NCI-H1105 treated with DMSO at 0.1 percent for 48 hours (cell line): ENCODE measurements around the gene SHC2.
"Not testable (repeated sequence)": the region's sequence is repeated elsewhere in the genome, so short reads cannot be mapped to it uniquely, and the experiment has no call there.

Source experiments
- DNase-seq: peaks from one replicate; lab custom pipeline; 2025; lab: John Stamatoyannopoulos, UW

The SHC2 gene

DNA sequence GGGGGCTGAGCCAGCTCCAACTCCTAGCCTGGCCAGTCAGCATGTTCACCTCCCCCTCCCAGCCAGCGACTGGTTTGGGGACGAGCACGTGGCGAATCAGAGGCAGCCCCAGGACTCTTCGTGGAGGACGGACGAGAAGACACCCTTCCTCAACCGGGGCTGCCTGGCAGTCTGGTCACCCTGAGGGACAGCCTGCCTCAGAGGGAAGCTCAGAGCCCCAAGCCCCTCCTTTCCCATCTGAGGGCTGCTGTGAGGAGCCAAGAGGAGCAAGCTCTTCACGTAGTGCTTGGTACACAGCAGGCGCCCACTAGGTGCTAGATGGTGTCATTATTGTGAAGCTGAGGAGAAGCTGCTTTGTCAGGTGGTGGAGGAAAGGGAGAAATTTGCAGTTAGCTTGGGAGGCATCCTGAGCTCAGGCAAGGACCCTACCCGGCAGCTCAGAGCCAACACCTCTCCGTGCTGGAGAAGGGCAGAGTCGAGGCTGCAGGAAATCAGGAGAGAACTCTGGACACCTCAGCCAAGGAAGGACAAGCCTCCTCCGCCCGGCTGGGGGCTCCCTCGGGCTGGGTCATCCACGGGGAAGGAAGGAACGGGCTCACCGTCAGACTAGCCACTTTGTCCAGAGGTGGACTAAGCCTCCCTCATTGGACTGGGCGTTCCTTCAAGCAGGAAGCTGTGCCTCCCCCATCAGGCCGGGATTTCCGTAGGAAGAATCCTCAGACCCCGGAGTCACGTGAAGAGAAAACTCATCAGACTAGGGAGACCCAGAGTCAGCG, 37.0 kb downstream of the SHC2 start:
- no peak for DNase-seq

DNA sequence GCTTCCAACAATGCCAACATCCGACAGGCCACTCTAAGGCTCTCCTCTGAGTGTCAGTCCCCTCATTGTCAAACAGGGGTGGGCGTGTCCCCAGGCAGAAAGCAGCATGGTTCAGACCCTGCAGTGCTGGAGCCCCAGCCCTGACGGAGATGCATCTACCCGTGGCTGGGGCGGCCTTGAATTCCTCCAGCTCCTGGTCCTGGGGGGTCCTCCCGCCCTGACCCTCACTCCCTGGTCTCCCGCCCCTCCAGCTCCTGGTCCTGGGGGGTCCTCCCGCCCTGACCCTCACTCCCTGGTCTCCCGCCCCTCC, 38.0 kb downstream of the SHC2 start:
- DNase-seq, result not testable (repeated sequence)

DNA sequence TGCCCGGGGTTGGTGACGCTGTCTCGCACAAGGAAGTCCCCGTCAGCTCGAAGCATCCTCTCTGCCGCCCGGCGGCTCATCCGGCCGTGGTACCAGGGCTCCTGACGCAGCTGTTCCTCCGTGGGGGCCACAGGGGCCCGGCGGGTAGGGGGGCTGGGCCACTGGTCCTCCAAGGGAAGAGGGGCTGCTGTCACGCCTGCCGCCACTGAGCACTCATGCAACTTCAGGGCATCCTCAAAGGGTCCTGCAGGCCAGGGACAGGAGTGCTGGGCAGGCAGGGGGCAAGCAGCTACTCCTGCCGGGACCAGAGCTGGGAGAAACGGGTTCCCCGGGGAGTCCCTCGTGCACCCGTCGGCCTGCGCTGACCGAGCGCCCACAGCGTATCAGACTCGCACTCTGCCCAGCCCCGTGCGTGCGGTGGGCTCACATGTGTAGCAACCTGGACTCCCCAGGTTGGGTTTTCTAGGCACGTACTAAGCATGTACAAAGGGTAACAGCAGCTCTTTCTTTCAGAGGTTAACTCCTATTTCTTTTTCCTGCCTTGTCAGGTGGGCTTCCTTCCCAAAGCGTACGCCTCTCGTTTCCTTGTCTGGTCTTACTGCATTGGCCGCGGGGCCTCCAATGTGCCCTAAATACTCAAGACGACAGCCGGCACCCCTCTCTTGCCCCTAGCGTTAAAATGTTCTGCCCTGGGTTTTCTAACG, 38.5 kb downstream of the SHC2 start:
- DNase-seq, result no peak

DNA sequence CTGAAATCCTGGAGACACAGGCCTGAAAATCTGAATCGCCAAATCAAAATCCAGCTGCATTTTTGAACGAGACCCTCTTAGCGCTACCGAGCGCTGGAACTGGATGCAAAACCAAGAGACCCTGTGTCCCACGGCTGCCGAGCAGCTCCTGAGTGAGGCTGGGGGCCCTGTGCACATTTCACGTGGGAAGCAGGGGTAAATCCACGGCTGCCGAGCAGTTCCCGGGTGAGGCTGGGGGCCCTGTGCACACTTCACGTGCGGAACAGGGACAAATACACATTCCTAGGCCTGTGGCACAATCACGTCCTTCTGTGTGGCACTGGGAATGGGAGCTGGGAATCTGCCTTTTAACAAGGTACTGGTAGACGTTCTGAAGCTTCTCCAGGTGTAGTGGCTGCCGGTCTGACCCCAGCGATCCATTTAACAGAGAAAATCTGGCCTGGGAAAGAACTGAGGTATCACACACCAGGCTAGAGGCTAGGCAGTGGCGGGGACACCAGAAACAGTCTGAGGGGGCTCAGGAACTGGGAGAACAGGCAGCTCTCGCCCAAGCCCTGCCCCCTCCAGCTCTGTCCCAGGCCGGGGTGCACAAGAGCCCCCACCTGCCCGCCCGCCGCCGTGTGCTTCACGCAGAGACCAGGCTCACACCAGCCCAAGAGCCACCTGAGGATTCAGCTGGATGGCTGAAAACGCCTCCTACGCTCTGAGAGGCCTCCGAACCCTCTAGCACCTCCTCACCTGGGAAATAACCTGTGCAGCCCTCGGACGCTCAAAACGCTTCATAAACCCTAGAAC, 40.9 kb downstream of the SHC2 start:
- DNase-seq, result no peak

DNA sequence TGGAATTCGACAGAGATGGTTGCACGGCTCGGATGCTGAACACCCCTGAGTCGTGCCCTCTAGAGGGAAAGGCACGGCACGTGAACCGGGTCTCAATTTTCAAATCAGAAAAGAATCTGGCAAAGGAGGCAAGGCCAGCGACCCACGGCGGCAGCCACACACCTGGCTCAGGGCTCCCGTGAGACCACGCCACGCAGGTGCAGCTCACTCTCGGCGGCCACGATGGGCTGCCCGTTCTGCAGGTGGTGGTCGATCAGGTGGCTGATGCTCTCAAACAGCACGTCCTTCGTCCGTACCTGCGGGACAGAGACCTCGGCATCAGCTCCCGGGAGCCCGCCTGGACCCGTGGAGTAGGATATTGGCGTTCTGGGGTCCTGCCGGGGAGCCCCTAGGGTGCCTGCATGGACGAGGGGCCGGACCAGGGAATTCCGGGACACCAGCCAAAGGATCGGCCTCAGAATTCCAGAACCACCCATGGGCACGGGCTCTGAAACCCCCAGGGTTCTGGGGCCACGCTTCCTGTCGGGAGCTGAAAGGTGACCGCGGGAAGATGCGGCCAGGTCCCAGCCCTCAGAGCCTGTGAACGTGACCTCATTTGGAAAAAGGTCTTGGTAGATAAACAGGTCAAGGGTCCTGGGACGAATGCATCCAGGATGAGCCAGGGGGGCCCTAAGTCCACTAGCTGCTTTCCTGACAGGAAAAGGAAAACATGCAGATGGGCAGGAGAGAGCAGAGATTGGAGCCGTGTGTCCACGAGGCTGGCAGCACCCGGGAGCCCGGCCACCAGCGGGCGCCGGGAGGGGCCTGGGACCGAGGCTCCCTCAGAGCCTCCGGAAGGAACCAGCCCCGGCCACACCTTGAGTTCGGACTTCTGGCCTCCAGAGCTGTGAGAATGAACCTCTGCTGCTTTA, 41.8 kb downstream of the SHC2 start:
- no peak for DNase-seq

DNA sequence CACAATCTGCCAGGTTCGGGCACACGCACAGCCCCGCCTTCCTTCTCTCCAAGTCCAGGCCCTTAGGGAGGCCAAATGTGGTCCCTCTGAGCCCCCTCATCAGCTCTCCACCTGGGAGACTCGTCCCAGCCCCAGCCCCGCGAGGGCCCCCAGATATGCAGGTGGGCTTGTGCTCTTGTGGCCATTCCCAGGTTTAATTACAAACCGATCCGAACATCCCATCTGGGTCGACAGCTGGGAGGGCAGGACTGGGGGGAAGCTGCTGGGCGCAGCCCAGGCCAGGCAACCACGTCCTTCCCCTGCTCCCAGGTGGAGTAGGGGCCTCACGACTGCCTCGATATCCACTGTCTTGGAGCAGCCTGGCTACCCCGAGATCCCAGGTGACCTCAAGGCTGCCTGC, 44.4 kb downstream of the SHC2 start:
- DNase-seq, result no peak

DNA sequence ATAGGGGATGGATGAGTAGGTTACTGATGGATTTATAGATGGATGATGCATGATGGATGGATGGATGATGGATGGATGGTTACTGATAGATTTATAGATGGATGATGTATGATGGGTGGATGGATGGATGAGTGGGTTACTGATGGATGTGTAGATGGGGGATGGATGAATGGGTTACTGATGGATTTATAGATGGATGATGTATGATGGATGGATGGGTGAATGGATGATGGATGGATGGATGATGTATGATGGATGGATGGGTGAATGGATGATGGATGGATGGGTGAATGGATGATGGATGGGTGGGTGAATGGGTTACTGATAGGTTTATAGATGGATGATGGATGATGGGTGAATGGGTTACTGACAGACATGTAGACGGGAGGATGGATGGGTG, 45.5 kb downstream of the SHC2 start:
- DNase-seq, result no peak

DNA sequence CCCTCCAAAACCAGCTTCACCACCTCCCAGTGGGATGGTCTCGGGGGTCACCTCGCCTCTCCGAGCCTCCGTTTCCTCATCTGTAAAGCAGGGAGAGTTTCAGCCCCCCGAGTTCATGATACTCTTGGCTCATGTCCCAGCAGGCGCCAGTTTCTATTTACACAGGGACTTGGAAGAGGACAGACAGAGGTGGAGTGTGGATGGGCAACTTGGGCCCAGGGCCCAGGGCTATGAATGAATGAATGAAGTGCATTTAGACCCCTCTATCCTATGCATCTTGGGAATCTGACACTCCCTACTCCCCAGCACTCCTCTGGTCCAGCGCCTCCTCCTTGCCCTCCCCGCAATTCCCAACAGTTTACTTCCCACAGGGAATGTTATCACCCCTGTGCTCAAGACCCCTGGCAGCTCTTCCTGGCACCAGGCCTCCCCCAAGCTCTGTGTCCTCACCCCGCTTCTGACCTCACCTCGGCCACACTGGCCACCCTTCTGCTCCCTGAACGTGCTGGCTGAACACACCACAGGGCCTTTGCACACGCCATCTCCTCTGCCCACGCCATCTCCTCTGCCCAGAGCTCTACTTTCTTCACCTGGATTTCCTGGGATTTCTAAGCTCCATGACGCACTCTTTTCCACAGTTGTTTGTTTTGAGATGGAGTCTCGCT, 46.9 kb downstream of the SHC2 start:
- peak; percentile 80 for DNase-seq

DNA sequence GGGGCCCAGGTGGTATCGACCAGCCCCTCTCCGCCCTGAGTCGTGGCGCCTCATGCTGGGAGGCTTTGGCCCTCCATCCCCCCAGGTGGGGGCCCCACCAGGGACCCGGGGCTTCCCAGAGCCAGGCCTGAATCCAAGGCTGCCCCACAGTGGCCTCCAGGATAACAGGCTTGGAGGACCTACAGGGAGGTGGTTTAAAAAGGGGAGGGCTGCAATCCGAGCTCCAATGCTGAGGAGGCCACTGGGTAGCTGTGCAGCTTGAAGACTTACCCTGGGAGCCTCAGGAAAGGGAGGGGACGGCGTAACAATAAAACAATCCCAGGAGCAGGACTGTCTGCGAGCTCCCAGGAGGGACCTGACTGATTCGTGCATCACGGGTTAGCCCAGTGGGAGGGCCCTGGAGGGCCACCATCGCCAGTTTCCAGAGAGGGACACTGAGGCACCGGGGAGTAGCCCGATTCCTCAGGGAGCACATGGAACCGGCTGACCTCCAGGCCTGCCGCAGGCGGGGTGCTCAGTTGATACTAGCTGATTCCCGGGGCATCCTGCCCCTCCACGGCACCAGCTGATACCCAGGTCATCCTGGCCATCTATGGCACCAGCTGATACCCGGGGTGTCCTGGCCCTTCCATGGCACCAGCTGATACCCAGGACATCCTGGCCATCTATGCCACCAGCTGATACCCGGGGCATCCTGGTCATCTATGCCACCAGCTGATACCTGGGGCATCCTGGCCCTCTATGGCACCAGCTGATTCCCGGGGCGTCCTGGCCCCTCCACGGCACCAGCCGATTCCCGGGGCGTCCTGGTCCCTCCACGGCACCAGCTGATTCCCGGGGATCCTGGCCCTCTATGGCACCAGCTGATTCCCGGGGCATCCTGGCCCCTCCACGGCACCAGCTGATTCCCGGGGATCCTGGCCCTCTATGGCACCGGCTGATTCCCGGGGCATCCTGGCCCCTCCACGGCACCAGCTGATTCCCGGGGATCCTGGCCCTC, 48.2 kb downstream of the SHC2 start:
- DNase-seq, result no peak

DNA sequence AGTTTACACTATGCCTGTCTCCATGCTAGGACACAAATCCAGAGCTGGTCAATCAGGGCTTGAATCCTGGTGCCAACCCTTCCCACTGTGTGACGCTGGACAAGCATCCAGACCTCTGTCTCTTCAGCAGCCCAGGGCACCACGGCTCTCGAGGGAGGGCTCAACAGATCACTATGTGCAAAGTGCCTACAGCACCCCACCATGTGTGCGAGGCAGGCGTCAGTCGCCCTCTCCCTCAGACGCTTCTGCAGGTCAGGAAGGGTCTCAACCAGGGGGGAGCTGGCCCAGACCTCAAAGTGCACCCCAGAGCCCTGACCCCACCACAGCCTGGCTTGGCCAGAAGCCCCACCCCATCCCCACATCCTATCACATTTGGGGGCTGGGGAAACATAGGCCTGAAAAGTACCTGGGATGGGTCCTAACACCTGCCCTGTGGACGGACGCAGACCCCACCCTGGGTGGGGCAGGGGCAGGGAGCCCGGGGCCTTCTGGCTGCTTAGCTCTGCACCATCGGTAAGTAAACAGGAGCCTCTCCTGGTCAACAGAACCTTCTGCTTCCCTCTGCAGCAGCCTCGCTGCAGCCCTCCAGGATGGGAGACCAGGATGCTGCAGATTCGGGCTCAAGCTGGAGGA, 49.0 kb downstream of the SHC2 start:
- DNase-seq, result no peak

DNA sequence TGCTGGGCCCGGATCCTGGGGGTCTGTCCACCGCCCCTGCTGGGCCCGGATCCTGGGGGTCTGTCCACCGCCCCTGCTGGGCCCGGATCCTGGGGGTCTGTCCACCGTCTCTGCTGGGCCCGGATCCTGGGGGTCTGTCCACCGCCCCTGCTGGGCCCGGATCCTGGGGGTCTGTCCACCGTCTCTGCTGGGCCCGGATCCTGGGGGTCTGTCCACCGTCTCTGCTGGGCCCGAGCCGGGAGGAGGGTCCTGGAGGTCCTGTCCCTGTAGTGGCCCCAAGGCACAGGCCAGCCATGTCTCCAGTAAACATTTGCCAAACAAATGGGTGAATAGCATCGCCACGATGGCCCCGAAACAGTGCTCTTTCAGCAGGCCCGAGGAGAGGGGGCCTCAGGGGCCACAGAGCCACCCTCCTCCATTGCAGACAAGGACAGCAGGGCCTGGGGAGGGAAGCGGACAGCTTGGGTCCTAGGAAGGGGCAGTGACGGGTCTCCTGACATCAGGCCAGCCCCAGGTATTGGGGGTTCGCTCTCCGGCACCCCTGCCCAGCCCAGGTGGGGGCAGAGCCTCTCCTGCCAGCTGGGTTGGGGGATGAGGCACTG, 49.6 kb downstream of the SHC2 start:
- not testable (repeated sequence) for DNase-seq

DNA sequence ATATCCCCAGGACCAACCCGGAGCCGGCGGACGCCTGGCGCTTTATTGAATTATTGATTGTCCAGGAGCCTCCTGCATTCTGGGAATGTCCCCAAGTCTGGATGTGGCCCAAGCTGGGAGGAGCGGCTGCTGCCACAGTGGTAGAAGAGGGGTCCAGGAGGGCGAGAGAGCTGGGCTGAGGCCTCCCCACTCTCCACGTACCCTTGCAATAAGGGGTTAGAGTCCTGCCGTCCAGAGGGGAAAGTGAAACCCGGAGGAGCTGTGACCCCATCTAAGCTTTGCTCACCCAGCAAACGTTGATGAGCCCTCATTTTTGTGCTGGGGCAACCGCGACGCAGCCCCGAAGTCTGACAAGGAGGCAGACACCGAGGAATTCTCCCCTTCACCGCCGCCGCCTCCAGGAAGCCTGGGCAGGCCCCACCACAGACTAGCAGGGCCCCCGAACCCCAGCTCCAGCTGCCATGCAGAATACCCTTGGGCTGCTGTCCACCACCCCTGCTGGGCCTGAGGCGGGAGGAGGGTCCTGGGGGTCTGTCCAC, 50.5 kb downstream of the SHC2 start:
- no peak for DNase-seq

DNA sequence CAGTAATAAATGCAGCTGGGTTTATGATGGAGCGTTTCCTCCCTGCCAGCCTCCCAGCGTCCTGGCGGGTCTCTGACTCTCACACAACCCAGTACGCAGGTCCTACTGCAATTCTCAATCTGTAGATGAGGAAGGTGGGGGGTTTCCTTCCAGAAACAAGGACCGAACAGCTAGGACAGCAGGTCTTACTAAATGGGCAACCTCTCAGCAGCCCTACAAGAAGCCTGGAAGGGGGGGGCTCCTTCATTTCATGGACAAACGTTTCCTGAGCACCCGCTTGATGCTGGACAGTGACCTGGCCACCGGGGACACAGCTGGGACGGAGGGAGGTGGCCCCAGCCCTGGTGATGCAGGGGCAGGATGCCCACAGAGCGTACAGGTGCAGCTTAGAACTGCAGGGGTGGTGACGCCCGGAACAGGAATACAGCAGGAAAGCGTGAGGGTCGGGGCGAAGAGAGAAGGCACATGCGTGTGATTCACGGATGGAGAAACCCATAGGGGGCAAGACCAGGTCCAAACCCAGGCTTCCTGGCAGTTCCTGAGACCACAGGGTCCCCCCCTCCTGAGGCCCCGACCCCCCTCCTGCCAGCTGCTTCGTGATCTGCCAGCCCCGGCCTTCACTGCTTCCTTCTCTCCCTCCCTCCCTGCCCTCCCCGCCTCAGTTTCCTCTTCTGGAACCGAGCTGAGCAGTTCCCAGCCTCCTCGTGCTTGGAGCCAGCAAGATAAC, 51.2 kb downstream of the SHC2 start:
- peak; percentile 61 for DNase-seq

DNA sequence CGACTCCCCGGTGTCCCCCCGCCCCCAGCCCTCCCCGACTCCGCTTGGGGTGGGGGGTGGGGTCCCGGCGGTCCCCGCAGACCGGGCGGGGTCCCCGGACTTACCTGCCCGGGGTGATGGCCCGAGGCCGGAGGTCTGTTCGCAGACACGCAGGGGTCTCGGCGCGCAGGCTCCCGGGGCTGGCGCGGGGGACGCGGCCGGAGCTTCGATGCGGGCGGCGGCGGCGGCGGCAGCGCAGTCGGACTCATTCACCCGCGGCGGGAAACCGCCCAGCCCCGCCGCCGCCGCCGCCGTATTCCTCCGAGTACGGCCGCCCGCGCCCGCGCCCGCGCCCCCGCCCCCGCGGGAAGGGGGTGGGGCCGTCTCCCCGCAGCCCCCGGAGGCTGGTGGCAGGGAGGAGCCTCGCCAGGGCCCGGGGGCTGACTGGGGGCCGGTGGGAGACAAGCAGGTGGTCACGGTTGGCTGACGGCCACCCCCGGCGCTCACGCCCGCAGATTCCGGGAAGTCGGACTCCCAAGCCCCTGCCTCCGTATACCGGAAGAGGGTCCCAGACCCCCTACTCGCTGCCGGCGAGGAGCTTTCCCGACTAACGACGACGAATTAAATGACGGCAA, 51.8 kb downstream of the SHC2 start, which contains the start of gene C2CD4C:
Gene C2CD4C, minus strand, starts transcription at position 246 of the 614 bp plus-strand sequence. CDS start 786 bp downstream, outside the sequence.
- peak; percentile 61 for DNase-seq

DNA sequence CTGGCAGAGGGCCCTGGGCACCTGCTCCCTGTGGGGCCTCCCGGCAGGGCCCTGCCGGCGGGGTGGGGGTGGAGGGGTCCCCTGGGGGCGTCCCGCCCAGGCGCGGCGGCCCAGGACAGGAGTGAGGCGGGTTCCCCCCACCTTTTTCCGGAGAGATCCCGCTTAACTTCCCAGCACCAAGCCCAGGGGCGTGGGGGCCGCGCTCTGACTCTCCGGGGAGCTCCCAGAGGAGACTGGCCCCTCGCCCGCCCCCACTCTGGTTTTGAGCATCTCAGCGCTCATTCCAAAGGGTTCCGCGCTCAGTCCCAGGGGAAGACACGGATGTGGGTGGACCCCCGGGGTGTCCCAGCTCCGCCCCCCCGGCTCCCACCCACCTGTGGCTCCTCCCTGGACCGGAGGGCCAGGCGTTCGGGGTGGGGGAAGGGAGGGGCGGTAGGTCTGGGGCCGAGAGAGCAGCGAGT, 52.4 kb downstream of the SHC2 start:
- peak; percentile 29 for DNase-seq

DNA sequence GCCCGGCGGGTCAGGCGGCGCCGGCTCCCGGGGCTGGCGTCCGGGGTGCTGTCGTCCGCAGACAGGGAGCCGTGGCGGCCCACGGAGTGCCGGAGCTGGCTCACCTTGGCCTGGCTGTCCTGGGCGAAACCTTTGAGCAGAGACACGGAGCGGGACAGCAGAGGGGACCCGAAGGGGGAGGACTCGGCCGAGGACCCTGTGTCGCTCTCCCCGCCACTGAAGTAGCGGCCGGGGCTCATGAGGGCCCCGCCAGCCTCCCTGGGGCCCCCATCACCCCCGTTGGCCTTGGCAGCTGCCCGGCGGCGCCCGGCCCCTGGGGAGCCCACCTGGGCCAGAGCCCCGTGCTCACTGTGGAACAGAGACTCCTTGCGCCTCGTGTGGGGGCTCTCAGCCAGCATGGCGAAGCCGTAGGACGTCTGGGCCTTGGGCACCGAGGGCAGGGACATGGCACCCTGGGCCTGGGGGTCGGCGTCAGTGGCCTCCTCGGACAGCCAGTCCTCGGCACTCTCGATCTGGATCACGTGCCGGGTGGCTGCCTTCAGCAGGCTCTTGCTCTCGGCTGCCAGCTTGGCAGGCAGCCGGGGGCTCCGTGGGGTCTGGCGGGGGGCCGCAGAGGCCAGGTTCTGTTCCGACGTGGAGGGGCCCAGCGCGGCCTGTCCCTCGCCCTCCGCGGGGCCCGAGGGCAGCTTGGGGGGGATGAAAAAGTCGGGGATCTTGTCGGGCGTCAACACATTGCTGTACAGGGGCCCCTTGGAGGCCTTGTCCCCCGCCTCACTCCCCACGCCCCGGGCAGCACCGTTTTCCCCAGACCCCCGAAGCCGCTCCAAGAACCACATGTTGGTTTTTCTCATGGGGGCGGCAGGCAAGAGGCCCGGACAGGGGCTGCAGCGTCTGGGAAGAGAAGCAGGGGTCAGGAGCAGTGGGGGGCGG, 53.1 kb downstream of the SHC2 start:
- no peak for DNase-seq
